Measurements from ENCODE around the gene LEMD3.

- TF ChIP-seq POLR2A (IDR thresholded peaks at IDR 0.05) (no peak), CTCF (IDR thresholded peaks at IDR 0.05) (no peak), POLR2AphosphoS5 (IDR thresholded peaks at IDR 0.05) (no peak)
These were observed 6.8 kb upstream of the LEMD3 start for GRCh38 chr12:65162609-65163008.

All from prostate gland (tissue), 2 donors.